Measurements from ENCODE around the gene C14orf93. TPM values are rescaled to one million over a fixed set of nuclear protein-coding genes. Genes with fewer than 3 reads are reported as not detected.

The C14orf93 gene
- total and polyA plus RNA-seq, 9 of the 15 experiments (the other 6 are each of a cell fraction or from before 2014, with no cell fraction given) = 2.2 to 22.4 (median 16.1) TPM

- TF ChIP-seq MAFK (IDR thresholded peaks at IDR 0.05; ENCODE audit: low read length) (peak; percentile 76), HDAC2 (IDR thresholded peaks at IDR 0.05) (0 out of 2 replicates have a peak, but pooled peaks have one; percentile 27), POLR2B (IDR thresholded peaks at IDR 0.05; ENCODE audit: low read depth, partially characterized antibody) (peak; percentile 75), ZNF639 (CRISPR knock-in tag; conservative IDR thresholded peaks at IDR 0.05 in 1 of 2, IDR thresholded peaks at IDR 0.05 in 1 of 2) (peak in 1 of 2 experiments; percentile 88; a peak in 2 of 4 replicates), SRSF9 (IDR thresholded peaks at IDR 0.05; ENCODE audit: borderline replicate concordance, low read depth, low read length) (no peak), GABPA (tag; conservative IDR thresholded peaks at IDR 0.05; ENCODE audit: low read depth) (peak; percentile 94), EP300 (IDR thresholded peaks at IDR 0.05; ENCODE audit: low read length) (no peak), EWSR1 (IDR thresholded peaks at IDR 0.05; ENCODE audit: borderline replicate concordance, low read depth, partially characterized antibody) (no peak), PHB (CRISPR knock-in tag; IDR thresholded peaks at IDR 0.05) (no peak), LCOR (CRISPR knock-in tag; IDR thresholded peaks at IDR 0.05) (no peak), CEBPB (tag; IDR thresholded peaks at IDR 0.05) (peak; percentile 98), TEAD4 (IDR thresholded peaks at IDR 0.05; ENCODE audit: low read length) (peak; percentile 23; the same call in 1 of the 2 replicates), TEAD4 (CRISPR knock-in tag; IDR thresholded peaks at IDR 0.05; ENCODE audit: borderline replicate concordance) (no peak), TOE1 (IDR thresholded peaks at IDR 0.05; ENCODE audit: borderline replicate concordance) (no peak), TOE1 (CRISPR knock-in tag; IDR thresholded peaks at IDR 0.05; ENCODE audit: borderline replicate concordance, low read depth) (no peak), FOSL1 (tag; conservative IDR thresholded peaks at IDR 0.05) (peak; percentile 54), ZNF583 (CRISPR knock-in tag; IDR thresholded peaks at IDR 0.05) (no peak)
- TF ChIP-seq, protein P1, sequence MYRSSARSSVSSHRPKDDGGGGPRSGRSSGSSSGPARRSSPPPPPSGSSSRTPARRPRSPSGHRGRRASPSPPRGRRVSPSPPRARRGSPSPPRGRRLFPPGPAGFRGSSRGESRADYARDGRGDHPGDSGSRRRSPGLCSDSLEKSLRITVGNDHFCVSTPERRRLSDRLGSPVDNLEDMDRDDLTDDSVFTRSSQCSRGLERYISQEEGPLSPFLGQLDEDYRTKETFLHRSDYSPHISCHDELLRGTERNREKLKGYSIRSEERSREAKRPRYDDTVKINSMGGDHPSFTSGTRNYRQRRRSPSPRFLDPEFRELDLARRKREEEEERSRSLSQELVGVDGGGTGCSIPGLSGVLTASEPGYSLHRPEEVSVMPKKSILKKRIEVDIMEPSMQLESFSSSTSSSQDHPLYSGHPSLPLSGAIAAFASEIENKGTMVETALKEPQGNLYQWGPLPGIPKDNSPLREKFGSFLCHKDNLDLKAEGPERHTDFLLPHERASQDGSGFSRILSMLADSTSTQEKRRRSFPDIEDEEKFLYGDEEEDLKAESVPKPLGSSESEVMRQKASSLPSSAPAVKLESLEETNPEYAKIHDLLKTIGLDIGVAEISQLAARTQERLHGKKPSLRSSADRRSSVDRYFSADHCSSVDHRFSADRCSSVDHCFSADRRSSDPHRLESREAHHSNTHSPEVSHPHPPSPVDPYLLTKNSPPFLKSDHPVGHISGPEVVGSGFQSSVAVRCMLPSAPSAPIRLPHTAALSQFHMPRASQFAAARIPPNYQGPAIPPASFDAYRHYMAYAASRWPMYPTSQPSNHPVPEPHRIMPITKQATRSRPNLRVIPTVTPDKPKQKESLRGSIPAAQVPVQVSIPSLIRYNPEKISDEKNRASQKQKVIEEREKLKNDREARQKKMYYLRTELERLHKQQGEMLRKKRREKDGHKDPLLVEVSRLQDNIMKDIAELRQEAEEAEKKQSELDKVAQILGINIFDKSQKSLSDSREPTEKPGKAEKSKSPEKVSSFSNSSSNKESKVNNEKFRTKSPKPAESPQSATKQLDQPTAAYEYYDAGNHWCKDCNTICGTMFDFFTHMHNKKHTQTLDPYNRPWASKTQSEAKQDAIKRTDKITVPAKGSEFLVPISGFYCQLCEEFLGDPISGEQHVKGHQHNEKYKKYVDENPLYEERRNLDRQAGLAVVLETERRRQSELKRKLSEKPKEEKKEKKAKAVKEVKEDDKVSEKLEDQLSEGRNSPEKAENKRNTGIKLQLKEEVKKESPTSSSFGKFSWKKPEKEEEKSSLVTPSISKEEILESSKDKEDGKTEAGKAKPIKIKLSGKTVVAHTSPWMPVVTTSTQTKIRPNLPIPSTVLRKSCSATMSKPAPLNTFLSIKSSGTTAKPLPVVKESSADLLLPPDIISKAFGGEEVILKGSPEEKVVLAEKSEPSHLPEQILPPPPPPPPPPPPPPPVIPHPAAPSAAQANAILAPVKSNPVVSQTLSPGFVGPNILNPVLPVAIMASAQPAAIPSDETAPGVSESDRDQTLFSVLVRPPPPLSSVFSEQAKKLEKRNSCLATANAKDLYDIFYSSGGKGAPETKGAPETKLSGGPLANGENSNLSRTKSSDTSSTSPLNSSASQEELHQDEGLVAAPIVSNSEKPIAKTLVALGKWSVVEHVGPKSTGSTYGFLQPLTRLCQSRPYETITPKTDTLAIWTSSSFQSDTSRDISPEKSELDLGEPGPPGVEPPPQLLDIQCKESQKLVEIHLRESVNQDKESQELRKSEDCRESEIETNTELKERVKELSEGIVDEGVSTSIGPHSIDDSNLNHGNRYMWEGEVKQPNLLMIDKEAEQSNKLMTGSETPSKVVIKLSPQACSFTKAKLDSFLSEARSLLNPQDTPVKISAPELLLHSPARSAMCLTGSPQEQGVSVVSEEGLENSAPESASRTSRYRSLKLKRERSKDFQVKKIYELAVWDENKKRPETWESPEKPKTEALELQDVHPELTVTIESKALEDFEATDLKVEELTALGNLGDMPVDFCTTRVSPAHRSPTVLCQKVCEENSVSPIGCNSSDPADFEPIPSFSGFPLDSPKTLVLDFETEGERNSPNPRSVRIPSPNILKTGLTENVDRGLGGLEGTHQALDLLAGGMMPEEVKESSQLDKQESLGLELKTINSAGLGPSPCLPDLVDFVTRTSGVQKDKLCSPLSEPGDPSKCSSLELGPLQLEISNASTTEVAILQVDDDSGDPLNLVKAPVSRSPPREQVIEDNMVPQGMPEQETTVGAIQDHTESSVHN (IDR thresholded peaks at IDR 0.05; ENCODE audit: borderline replicate concordance in 1 of 2, low read depth in 1 of 2) = no peak
Measured at GRCh38 chr14:23034498-23035302, 24.8 kb upstream of the C14orf93 start, which contains the start of gene PSMB5 (continued).
